Sigmoid colon (tissue), 7 donors: ENCODE measurements around the gene HDGFL1. TPM values are rescaled to one million over a fixed set of nuclear protein-coding genes. Genes with fewer than 3 reads are reported as not detected.

Experiments used
- DNase-seq: peaks from one replicate; pipeline ENCODE4 v3.0.0-alpha.2; 2019
- H3K27ac ChIP-seq, 4 donors: fragments of 200-600 bp; sonication (generic); one replicate each; pipeline ENCODE4 v1.5.1; 2016 to 2019; ENCODE audit warnings: mild to moderate bottlenecking in 1 of 4
- H3K27me3 ChIP-seq, 3 donors: fragments of 200-600 bp; sonication (generic); one replicate each; pipeline ENCODE4 v1.5.1; 2019; ENCODE audit warnings: mild to moderate bottlenecking in 1 of 3
- H3K36me3 ChIP-seq, 4 donors: fragments of 200-600 bp; sonication (generic); one replicate each; pipeline ENCODE4 v1.5.1; 2016 to 2019
- H3K4me1 ChIP-seq, 4 donors: fragments of 200-600 bp; sonication (generic); one replicate each; pipeline ENCODE4 v1.5.1; 2017 to 2019
- H3K4me3 ChIP-seq, 4 donors: fragments of 200-600 bp; sonication (generic); one replicate each; pipeline ENCODE4 v1.5.1; 2017 to 2019; ENCODE audit warnings: mild to moderate bottlenecking in 2 of 4, moderate library complexity in 1 of 4
- H3K9me3 ChIP-seq, 4 donors: fragments of 200-600 bp in 3 of 4; sonication (generic) in 3 of 4; one replicate each; pipeline versions ENCODE4 v1.5.1 to v1.6.1; 2013 to 2019
- CTCF ChIP-seq, 4 experiments: fragments of 450-650 bp in 3 of 4; fragments of 200-600 bp in 1 of 4; IDR thresholded peaks; one replicate each; pipeline ENCODE4 v1.5.1; 2016 to 2019; ENCODE audit warnings: antibody characterized with exemption in 4 of 4, mild to moderate bottlenecking in 3 of 4, moderate library complexity in 2 of 4
- EP300 ChIP-seq, 4 donors: sonication (generic); formaldehyde crosslinking; IDR thresholded peaks; one replicate each; pipeline ENCODE4 v1.6.1; 2017; ENCODE audit warnings: antibody characterized with exemption in 4 of 4
- POLR2A ChIP-seq, 2 donors: fragments of 450-650 bp; IDR thresholded peaks; one replicate each; pipeline ENCODE4 v1.6.1; 2016; ENCODE audit warnings: antibody characterized with exemption in 2 of 2, mild to moderate bottlenecking in 2 of 2, moderate library complexity in 2 of 2
- POLR2AphosphoS5 ChIP-seq, 4 donors: sonication (generic); formaldehyde crosslinking; IDR thresholded peaks; one replicate each; pipeline ENCODE4 v1.6.1; 2017; ENCODE audit warnings: antibody characterized with exemption in 4 of 4
- WGBS, 2 donors: extraction: QIAGEN DNeasy Blood & Tissue Kit; methylation state at CpG; one replicate each; pipeline ENCODE4 v1.1.7; 2013; 5-methylcytosine and 5-hydroxymethylcytosine counted together
- intact Hi-C: fragments of 100-400 bp; cut with DNase I; formaldehyde crosslinking; loops from one replicate; pipeline ENCODE4 v1.15.1; 2023
- polyA plus RNA-seq, 3 donors: library from polyadenylated mRNA; stranded (reverse); fragments of 200-250 nt; gene quantifications; one replicate each; pipeline ENCODE4 v1.2.3, GENCODE V29; 2013
- total RNA-seq, 4 donors: library from RNA; depleted of rRNA; stranded (reverse); fragments of >200 nt; gene quantifications; one replicate each; pipeline ENCODE4 v1.1.0, GENCODE V29; 2016
- donor health status: healthy with polysubstance abuse.
- donor health status: Bipolar disorder and iron deficiency.
- donor health status: healthy.

Gene HDGFL1
- total and polyA plus RNA-seq, 7 donors: not detected

DNA sequence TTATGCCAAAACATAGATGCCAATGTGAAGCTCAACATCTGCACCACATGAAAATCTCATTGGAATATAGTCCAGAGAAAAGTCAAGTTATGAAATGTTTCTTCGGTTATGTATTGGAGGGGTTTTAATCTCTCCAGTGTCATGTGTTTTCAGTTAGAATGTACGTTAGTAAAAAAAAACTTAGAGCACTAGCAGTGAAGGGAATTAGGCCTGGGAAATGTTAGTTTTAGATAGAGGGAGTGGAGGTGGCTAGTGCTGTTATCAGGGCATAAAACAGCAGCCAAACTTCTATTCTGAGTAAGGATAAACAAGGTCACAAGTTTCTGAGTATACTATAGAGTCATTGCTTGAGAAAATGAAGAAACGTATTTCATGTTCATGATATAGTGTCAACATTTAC, 42.9 kb downstream of the HDGFL1 start:
- peak overlapping the region in 1 of 4 donors; percentile 44 for H3K27ac ChIP-seq
- intact Hi-C loops: no loop called here
- H3K27me3 ChIP-seq: no peaks in the 10 kb centered on the region
- no peaks in the 10 kb centered on the region for H3K9me3 ChIP-seq
- H3K4me1 ChIP-seq: peaks cover 0 to 24% (median 15%) of the 10 kb centered on the region in 4 donors
- TF ChIP-seq CTCF (IDR thresholded peaks at IDR 0.05): no peak
- TF ChIP-seq POLR2AphosphoS5 (IDR thresholded peaks at IDR 0.05): no peak
- TF ChIP-seq EP300 (IDR thresholded peaks at IDR 0.05): no peak
- no peak for TF ChIP-seq POLR2A (IDR thresholded peaks at IDR 0.05)
- WGBS, 2 donors: 52 to 70% methylated on average over 3 of the region's 3 CpGs
- DNase-seq: no peak
- no peaks in the 10 kb centered on the region for H3K36me3 ChIP-seq
- H3K4me3 ChIP-seq: no peak overlapping the region

DNA sequence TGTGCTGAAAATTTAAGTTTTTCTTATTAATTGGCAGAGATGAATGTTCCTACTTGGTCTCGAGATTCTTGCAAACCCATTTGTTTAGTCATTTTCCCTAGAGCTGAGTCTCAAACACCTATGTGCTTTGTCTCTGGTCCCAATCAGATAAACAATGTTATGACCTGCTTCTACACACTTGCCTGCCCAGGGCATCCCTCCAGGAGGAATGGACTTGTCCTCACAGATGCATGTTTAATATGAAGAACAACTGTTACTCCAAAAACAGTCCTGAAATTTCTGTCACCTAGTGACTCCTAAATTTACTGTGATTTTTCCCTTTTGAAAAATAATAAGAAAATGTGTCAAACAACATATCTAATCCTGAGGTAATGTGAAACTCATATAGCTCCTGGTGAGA, 43.7 kb downstream of the HDGFL1 start:
- Histone ChIP-seq H3K36me3 (no peaks in the 10 kb centered on the region), H3K4me1 (peaks cover 0 to 24% (median 15%) of the 10 kb centered on the region in 4 donors), H3K9me3 (no peaks in the 10 kb centered on the region), H3K27ac (peak overlapping the region in 1 of 4 donors; percentile 42), H3K27me3 (no peaks in the 10 kb centered on the region), H3K4me3 (no peak overlapping the region)
- WGBS, 2 donors: 88% methylated on average over 1 of the region's 1 CpG
- TF ChIP-seq POLR2AphosphoS5 (IDR thresholded peaks at IDR 0.05): no peak
- no peak for DNase-seq
- intact Hi-C loops: no loop called here

DNA sequence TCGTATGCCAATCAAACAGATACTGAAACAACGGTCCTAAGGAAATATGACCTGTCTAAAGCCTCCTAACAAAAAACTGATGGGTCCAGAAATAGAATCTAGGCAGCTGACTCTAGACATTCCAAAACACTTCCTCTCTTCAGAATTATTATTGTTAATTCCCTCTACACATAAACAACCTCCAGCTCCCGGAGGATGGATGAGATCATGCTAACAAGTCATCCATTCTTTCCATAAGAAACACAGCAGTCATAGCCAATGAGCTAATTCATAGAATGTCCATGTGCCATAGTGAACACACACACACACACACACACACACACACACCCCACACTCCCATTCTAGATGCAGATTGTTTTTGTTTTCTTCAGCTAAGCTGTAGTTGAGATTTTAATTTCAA, 44.3 kb downstream of the HDGFL1 start:
- intact Hi-C loops: no loop called here
- Histone ChIP-seq H3K27ac (peak overlapping the region in 1 of 4 donors; percentile 42), H3K4me1 (peaks cover 0 to 24% (median 15%) of the 10 kb centered on the region in 4 donors), H3K4me3 (no peak overlapping the region), H3K9me3 (peaks cover 0 to 2% (median under 1%) of the 10 kb centered on the region in 4 donors), H3K36me3 (no peaks in the 10 kb centered on the region), H3K27me3 (no peaks in the 10 kb centered on the region)
- no peak for DNase-seq
- WGBS, 2 donors: 74 to 75% methylated on average over 3 of the region's 3 CpGs
- TF ChIP-seq POLR2AphosphoS5 (IDR thresholded peaks at IDR 0.05): peak in 1 of 4 donors; percentile 22
- TF ChIP-seq EP300 (IDR thresholded peaks at IDR 0.05): no peak

DNA sequence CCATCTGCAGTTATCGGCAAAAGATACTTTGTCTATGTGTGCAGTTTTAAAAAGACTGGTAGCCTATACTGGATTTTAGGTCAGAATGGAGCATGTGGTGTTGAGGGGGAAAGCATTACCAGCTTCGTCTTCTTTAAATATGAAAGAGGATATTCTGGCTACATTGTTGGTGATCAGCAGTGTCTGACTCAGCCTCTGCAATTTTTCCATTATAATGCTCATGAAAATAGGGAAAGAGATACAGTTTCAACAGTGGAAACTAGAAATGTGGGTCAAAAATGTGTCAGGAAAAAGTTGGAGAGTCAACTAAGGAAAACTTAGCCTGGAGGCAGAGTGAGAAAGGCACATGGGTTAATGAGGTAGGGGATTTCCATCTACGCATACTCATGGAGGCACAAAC, 45.2 kb downstream of the HDGFL1 start:
- TF ChIP-seq EP300 (IDR thresholded peaks at IDR 0.05) (no peak), CTCF (IDR thresholded peaks at IDR 0.05) (no peak), POLR2A (IDR thresholded peaks at IDR 0.05) (no peak), POLR2AphosphoS5 (IDR thresholded peaks at IDR 0.05) (no peak)
- H3K27me3 ChIP-seq: no peaks in the 10 kb centered on the region
- H3K4me3 ChIP-seq: no peak overlapping the region
- no peak for DNase-seq
- peaks cover 0 to 24% (median 15%) of the 10 kb centered on the region in 4 donors for H3K4me1 ChIP-seq
- peak overlapping the region in 1 of 4 donors; percentile 42 for H3K27ac ChIP-seq
- 84 to 93% methylated on average over 3 of the region's 3 CpGs for WGBS, 2 donors
- peaks cover 0 to 3% (median 1%) of the 10 kb centered on the region in 4 donors for H3K9me3 ChIP-seq
- intact Hi-C loops: no loop called here
- H3K36me3 ChIP-seq: no peaks in the 10 kb centered on the region

- no peak for TF ChIP-seq POLR2A (IDR thresholded peaks at IDR 0.05)
- no peak for TF ChIP-seq CTCF (IDR thresholded peaks at IDR 0.05)
- no peak for TF ChIP-seq POLR2AphosphoS5 (IDR thresholded peaks at IDR 0.05)
- DNase-seq: no peak
- Histone ChIP-seq H3K9me3 (peaks cover 0 to 5% (median 1%) of the 10 kb centered on the region in 4 donors), H3K27me3 (no peaks in the 10 kb centered on the region), H3K27ac (no peak overlapping the region), H3K36me3 (no peaks in the 10 kb centered on the region), H3K4me3 (no peak overlapping the region), H3K4me1 (no peaks in the 10 kb centered on the region)
- WGBS, 2 donors: 73 to 76% methylated on average over 4 of the region's 4 CpGs
- intact Hi-C loops: no loop called here
These were observed 51.7 kb downstream of the HDGFL1 start for GRCh38 chr6:22621028-22621427.
